CD4-positive, alpha-beta T cell treated with Interleukin-15 for 4 hours (primary cell): Measurements from ENCODE around the gene GRIN1.
"Not testable (repeated sequence)": the region's sequence is repeated elsewhere in the genome, so short reads cannot be mapped to it uniquely, and the experiment has no call there.

ENCODE experiments used
- DNase-seq: peaks from one replicate; pipeline ENCODE4 v3.0.0-alpha.2; 2020; ENCODE audit warnings: low spot score

GRIN1 gene

GRCh38 chr9:137111788-137112563, 27.0 kb upstream of the GRIN1 start:
- DNase-seq: no peak

- no peak for DNase-seq
These were observed 26.2 kb upstream of the GRIN1 start for GRCh38 chr9:137112564-137113384.

GRCh38 chr9:137113385-137114159, 25.4 kb upstream of the GRIN1 start:
- DNase-seq: peak; percentile 24

GRCh38 chr9:137114220-137114612, 24.7 kb upstream of the GRIN1 start:
- no peak for DNase-seq

- DNase-seq: peak; percentile 75
These were observed 24.2 kb upstream of the GRIN1 start, which contains the start of gene DPP7 for GRCh38 chr9:137114613-137115393. Gene DPP7, minus strand, starts transcription at chr9:137114733. Its CDS starts 20 bp downstream, at chr9:137114713.

GRCh38 chr9:137115394-137116026, 23.4 kb upstream of the GRIN1 start:
- DNase-seq: no peak

GRCh38 chr9:137116027-137116507, 22.9 kb upstream of the GRIN1 start:
- DNase-seq: no peak

GRCh38 chr9:137116728-137117127, 22.2 kb upstream of the GRIN1 start:
- no peak for DNase-seq

GRCh38 chr9:137117269-137117731, 21.7 kb upstream of the GRIN1 start:
- DNase-seq: no peak

- not testable (repeated sequence) for DNase-seq
These were observed 20.8 kb upstream of the GRIN1 start for GRCh38 chr9:137118092-137118603.

- DNase-seq: not testable (repeated sequence)
These were observed 16.8 kb upstream of the GRIN1 start for GRCh38 chr9:137121927-137122795.

GRCh38 chr9:137122796-137123467, 16.0 kb upstream of the GRIN1 start:
- DNase-seq: not testable (repeated sequence)

- no peak for DNase-seq
These were observed 15.5 kb upstream of the GRIN1 start for GRCh38 chr9:137123468-137123837.

- not testable (repeated sequence) for DNase-seq
These were observed 14.9 kb upstream of the GRIN1 start for GRCh38 chr9:137123952-137124462.

GRCh38 chr9:137126786-137127185, 12.2 kb upstream of the GRIN1 start:
- DNase-seq: no peak

GRCh38 chr9:137127301-137128157, 11.4 kb upstream of the GRIN1 start:
- peak; percentile 33 for DNase-seq

GRCh38 chr9:137128158-137128861, 10.6 kb upstream of the GRIN1 start:
- no peak for DNase-seq
